CD14-positive monocyte (primary cell): Measurements from ENCODE around the gene ME1. TPM values are rescaled to one million over a fixed set of nuclear protein-coding genes. Genes with fewer than 3 reads are reported as not detected.

Experiments used
- DNase-seq, 3 donors: peaks; one replicate each; pipeline ENCODE4 v3.0.0-alpha.2; 2011 to 2022
- H2AFZ ChIP-seq: 2 replicates; pipeline ENCODE4 v1.6.0; 2012; ENCODE audit warnings: mild to moderate bottlenecking, low read depth, low read length, inconsistent platforms; ENCODE audit not compliant: insufficient read depth, poor library complexity, severe bottlenecking
- H3K27ac ChIP-seq, 2 donors: 1 replicate in 1 of 2; 2 replicates in 1 of 2; pipeline ENCODE4 v1.5.1; 2012 to 2013; ENCODE audit warnings: low read length in 2 of 2, control low read depth in 1 of 2, inconsistent platforms in 1 of 2, low read depth in 1 of 2, mild to moderate bottlenecking in 1 of 2
- H3K27me3 ChIP-seq, 2 donors: one replicate each; pipeline versions ENCODE4 v1.6.0 to v1.6.1; 2011 to 2013; ENCODE audit warnings: low read length in 2 of 2; ENCODE audit not compliant: control insufficient read depth in 2 of 2, insufficient read depth in 2 of 2
- H3K36me3 ChIP-seq, 2 donors: replicated peaks in 1 of 2; 1 replicate in 1 of 2; 2 replicates in 1 of 2; pipeline versions ENCODE4 v1.5.1 to v1.6.1; 2012 to 2013; ENCODE audit warnings: low read length in 2 of 2, control low read depth in 1 of 2, inconsistent platforms in 1 of 2, mild to moderate bottlenecking in 1 of 2; ENCODE audit not compliant: insufficient read depth in 2 of 2, control insufficient read depth in 1 of 2
- H3K4me1 ChIP-seq, 2 donors: 1 replicate in 1 of 2; 2 replicates in 1 of 2; pipeline versions ENCODE4 v1.5.1 to v1.6.1; 2012 to 2013; ENCODE audit warnings: low read length in 2 of 2, control low read depth in 1 of 2, inconsistent platforms in 1 of 2, mild to moderate bottlenecking in 1 of 2, moderate library complexity in 1 of 2; ENCODE audit not compliant: insufficient read depth in 2 of 2, control insufficient read depth in 1 of 2
- H3K4me2 ChIP-seq: replicated peaks from 2 replicates; pipeline ENCODE3; 2012; ENCODE audit warnings: low read length, moderate library complexity, mild to moderate bottlenecking; ENCODE audit not compliant: poor library complexity, severe bottlenecking; ENCODE audit errors: extremely low read depth
- H3K4me3 ChIP-seq, 3 experiments: fragments of 200-600 bp in 1 of 3; sonication (generic) in 1 of 3; replicated peaks in 1 of 3; 1 replicate in 2 of 3; 2 replicates in 1 of 3; pipeline ENCODE4 v1.5.1; 2011 to 2013; ENCODE audit warnings: low read length in 3 of 3, mild to moderate bottlenecking in 3 of 3, control low read depth in 2 of 3, low read depth in 2 of 3, inconsistent platforms in 1 of 3, moderate library complexity in 1 of 3
- H3K79me2 ChIP-seq: 2 replicates; pipeline ENCODE4 v1.6.0; 2012; ENCODE audit warnings: mild to moderate bottlenecking, control low read depth, inconsistent platforms, low read length, moderate library complexity; ENCODE audit not compliant: insufficient read depth
- H3K9ac ChIP-seq: 2 replicates; pipeline ENCODE4 v1.6.0; 2017; ENCODE audit warnings: low read length, mild to moderate bottlenecking; ENCODE audit not compliant: insufficient read depth, poor library complexity, severe bottlenecking
- H3K9me3 ChIP-seq, 2 donors: replicated peaks in 1 of 2; 1 replicate in 1 of 2; 2 replicates in 1 of 2; pipeline versions ENCODE4 v1.5.1 to v1.6.1; 2012 to 2013; ENCODE audit warnings: low read length in 2 of 2, control low read depth in 1 of 2; ENCODE audit not compliant: control insufficient read depth in 1 of 2, insufficient read depth in 1 of 2
- H4K20me1 ChIP-seq: 2 replicates; pipeline ENCODE4 v1.6.0; 2012; ENCODE audit warnings: mild to moderate bottlenecking, low read length, control low read depth, moderate library complexity; ENCODE audit not compliant: insufficient read depth
- H3K27ac Mint-ChIP-seq, 7 donors: one replicate each; pipeline ENCODE4 v1.8.0; 2020; ENCODE audit warnings: mild to moderate bottlenecking in 7 of 7, mixed read lengths in 7 of 7, moderate library complexity in 6 of 7, inconsistent platforms in 2 of 7
- H3K27me3 Mint-ChIP-seq, 3 donors: one replicate each; pipeline ENCODE4 v1.8.0; 2021 to 2022; ENCODE audit warnings: low read depth in 3 of 3, mild to moderate bottlenecking in 3 of 3, mixed read lengths in 3 of 3, moderate library complexity in 3 of 3, inconsistent platforms in 1 of 3
- H3K36me3 Mint-ChIP-seq, 2 donors: one replicate each; pipeline ENCODE4 v1.8.0; 2020; ENCODE audit warnings: mixed read lengths in 2 of 2, inconsistent platforms in 1 of 2, mild to moderate bottlenecking in 1 of 2
- H3K4me1 Mint-ChIP-seq: one replicate; pipeline ENCODE4 v1.8.0; 2020; ENCODE audit warnings: mild to moderate bottlenecking, mixed read lengths
- H3K4me3 Mint-ChIP-seq, 2 donors: one replicate each; pipeline ENCODE4 v1.8.0; 2020; ENCODE audit warnings: mild to moderate bottlenecking in 2 of 2, mixed read lengths in 2 of 2, moderate library complexity in 1 of 2
- H3K9me3 Mint-ChIP-seq, 7 donors: one replicate each; pipeline ENCODE4 v1.8.0; 2020 to 2022; ENCODE audit warnings: mixed read lengths in 7 of 7, mild to moderate bottlenecking in 6 of 7, moderate library complexity in 6 of 7, inconsistent platforms in 2 of 7
- WGBS: methylation state at CpG from one replicate; pipeline ENCODE4 v1.1.5; 2013; ENCODE audit warnings: missing lambda C conversion rate; ENCODE audit not compliant: insufficient coverage; 5-methylcytosine and 5-hydroxymethylcytosine counted together
- intact Hi-C, 2 donors: fragments of 100-400 bp; cut with micrococcal nuclease; formaldehyde crosslinking; loops; one replicate each; pipeline versions ENCODE4 v1.15.0 to v1.15.1; 2023
- polyA plus RNA-seq, 3 donors: library from polyadenylated mRNA; depleted of rRNA in 1 of 3; unstranded in 2 of 3; stranded (reverse) in 1 of 3; fragments of 300-500 nt in 2 of 3; fragments of >200 nt in 1 of 3; fragmentation: Illumina TruSeq in 2 of 3; gene quantifications; 1 replicate in 2 of 3; 2 replicates in 1 of 3; pipeline ENCODE4 v1.2.3, GENCODE V29; 2012 to 2021
- TF ChIP-seq, protein P1 (sequence below): fragments of 200-600 bp; IDR thresholded peaks from one replicate; pipeline ENCODE4 v1.8.0; 2022; ENCODE audit warnings: antibody characterized with exemption, mild to moderate bottlenecking

Gene ME1
- polyA plus RNA-seq, 3 donors = 1.3 to 4.0 (median 2.1) TPM

DNA sequence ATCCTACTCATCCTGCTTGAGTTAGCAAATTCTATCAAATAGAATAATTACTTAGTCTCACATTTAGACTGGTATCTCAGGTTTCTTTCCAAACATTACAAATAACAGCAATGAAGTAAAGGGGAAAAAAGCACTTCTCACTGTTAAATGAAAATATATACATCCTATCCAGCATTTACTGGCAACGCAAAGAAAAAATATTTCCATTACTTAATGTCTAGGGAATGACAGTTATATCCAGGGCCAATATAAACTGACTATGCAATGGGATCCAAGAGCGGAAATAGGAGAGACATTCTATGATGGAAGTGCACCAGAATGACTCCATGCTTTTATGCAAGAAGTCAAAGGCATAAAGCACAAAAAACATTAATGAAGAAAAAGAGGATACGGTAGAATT lies 60.3 kb downstream of the ME1 start:
- H3K4me1 ChIP-seq = no peaks in the 10 kb centered on the region
- no peak overlapping the region for H3K27ac Mint-ChIP-seq
- H3K79me2 ChIP-seq = no peaks in the 10 kb centered on the region
- no peak overlapping the region for H3K4me3 Mint-ChIP-seq
- 86% methylated on average over 1 of the region's 3 CpGs for WGBS
- H3K9ac ChIP-seq = no peak overlapping the region
- no peaks in the 10 kb centered on the region for H3K9me3 ChIP-seq
- no peaks in the 10 kb centered on the region for H4K20me1 ChIP-seq
- H3K4me3 ChIP-seq = no peak overlapping the region
- H3K36me3 ChIP-seq = no peaks in the 10 kb centered on the region
- no peaks in the 10 kb centered on the region for H3K4me1 Mint-ChIP-seq
- peaks cover 1 to 2% (median 2%) of the 10 kb centered on the region in 3 donors for H3K27me3 Mint-ChIP-seq
- H3K9me3 Mint-ChIP-seq = peaks cover 0 to 5% (median 0%) of the 10 kb centered on the region in 7 donors
- intact Hi-C loops = no loop called here
- DNase-seq = no peak
- TF ChIP-seq, protein P1, sequence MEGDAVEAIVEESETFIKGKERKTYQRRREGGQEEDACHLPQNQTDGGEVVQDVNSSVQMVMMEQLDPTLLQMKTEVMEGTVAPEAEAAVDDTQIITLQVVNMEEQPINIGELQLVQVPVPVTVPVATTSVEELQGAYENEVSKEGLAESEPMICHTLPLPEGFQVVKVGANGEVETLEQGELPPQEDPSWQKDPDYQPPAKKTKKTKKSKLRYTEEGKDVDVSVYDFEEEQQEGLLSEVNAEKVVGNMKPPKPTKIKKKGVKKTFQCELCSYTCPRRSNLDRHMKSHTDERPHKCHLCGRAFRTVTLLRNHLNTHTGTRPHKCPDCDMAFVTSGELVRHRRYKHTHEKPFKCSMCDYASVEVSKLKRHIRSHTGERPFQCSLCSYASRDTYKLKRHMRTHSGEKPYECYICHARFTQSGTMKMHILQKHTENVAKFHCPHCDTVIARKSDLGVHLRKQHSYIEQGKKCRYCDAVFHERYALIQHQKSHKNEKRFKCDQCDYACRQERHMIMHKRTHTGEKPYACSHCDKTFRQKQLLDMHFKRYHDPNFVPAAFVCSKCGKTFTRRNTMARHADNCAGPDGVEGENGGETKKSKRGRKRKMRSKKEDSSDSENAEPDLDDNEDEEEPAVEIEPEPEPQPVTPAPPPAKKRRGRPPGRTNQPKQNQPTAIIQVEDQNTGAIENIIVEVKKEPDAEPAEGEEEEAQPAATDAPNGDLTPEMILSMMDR = no peak
- H2AFZ ChIP-seq = no peak overlapping the region
- no peaks in the 10 kb centered on the region for H3K36me3 Mint-ChIP-seq
- H3K4me2 ChIP-seq = no peak overlapping the region
- no peak overlapping the region for H3K27ac ChIP-seq
- H3K27me3 ChIP-seq = no peaks in the 10 kb centered on the region

DNA sequence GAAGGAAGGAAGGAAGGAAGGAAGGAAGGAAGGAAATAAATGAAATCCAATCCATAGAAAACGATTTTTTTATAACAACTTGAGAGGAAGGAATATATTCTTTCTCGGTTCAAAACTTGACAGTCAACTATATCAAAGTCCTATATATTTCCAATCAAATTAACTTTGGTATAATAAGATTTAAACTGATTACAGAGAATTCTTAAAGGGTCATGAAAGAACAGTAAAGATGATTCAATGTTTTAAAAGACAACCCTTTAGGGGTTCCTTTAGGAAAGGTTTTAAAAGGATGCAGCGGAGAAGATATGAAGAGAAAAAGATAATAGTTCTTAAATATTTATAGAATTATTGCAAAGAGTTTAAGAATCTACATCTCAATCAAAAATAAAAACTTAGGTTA lies 61.2 kb downstream of the ME1 start:
- Histone ChIP-seq H3K4me2 (no peak overlapping the region), H3K9me3 (no peaks in the 10 kb centered on the region), H3K27me3 (no peaks in the 10 kb centered on the region), H3K4me1 (no peaks in the 10 kb centered on the region), H3K27ac (no peak overlapping the region), H4K20me1 (no peaks in the 10 kb centered on the region), H2AFZ (no peak overlapping the region), H3K4me3 (no peak overlapping the region), H3K79me2 (no peaks in the 10 kb centered on the region), H3K36me3 (no peaks in the 10 kb centered on the region), H3K9ac (no peak overlapping the region)
- no CpG with 5 or more reads among the region's 3 CpGs for WGBS
- Mint-ChIP-seq H3K27ac (no peak overlapping the region), H3K4me1 (no peaks in the 10 kb centered on the region), H3K4me3 (no peak overlapping the region), H3K36me3 (no peaks in the 10 kb centered on the region), H3K9me3 (peaks cover 0 to 7% (median 2%) of the 10 kb centered on the region in 7 donors), H3K27me3 (peaks cover 2 to 4% (median 2%) of the 10 kb centered on the region in 3 donors)
- no peak for DNase-seq
- TF ChIP-seq, protein P1 = no peak
- intact Hi-C loops = no loop called here
